Esophagus muscularis mucosa (tissue), 3 donors: ENCODE data around the gene KRT20.

Experiments used
- CTCF ChIP-seq, 3 experiments: fragments of 200-600 bp in 2 of 3; fragments of 450-650 bp in 1 of 3; sonication (generic) in 2 of 3; IDR thresholded peaks; one replicate each; pipeline ENCODE4 v1.5.1; 2017 to 2019; ENCODE audit warnings: antibody characterized with exemption in 3 of 3, mild to moderate bottlenecking in 2 of 3, moderate library complexity in 1 of 3
- POLR2A ChIP-seq: fragments of 450-650 bp; IDR thresholded peaks from one replicate; pipeline ENCODE4 v1.6.1; 2017; ENCODE audit warnings: antibody characterized with exemption, moderate library complexity, mild to moderate bottlenecking, low read depth

DNA sequence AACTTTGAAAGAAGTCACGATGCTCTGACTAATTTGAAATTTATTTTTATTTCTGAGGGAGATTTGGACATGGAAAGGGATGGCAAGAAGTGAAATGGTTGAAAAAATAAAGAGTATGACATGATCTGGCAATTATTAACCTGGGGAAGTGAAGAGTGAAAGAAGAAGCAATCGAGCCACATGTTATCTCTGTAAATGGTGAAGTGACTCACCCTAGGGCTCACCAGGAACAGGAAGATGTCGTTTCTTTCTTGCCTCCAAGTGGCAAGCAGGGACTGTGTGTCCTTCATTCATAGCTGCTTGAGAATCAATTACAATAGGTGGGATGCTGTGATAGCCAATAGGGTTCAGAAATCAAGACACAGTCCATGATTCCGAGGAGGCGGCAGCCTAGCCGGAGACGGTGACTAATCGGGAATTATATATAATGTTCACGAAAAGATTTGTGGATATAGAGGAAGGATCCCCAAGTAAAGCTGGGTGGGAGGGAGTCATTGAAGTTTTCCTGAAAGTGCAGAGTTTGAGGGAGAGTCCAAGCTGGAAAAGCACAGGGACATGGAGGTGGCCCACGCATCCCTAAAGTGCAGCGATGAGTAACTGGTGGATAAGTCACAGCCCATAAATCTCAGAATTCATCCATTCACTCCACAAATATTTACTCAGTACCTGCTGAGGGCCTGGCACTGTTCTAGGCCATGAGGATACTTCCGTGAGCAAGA is 18.2 kb upstream of the KRT20 start:
- no peak for TF ChIP-seq POLR2A
- no peak for TF ChIP-seq CTCF (IDR thresholded peaks at IDR 0.05)
